Right hindlimb (tissue), 1 donor: Measurements from ENCODE around the gene SPRR2F.

ENCODE experiments used
- DNase-seq: peaks from one replicate; pipeline ENCODE4 v3.0.0-alpha.2; 2018

SPRR2F gene

DNA sequence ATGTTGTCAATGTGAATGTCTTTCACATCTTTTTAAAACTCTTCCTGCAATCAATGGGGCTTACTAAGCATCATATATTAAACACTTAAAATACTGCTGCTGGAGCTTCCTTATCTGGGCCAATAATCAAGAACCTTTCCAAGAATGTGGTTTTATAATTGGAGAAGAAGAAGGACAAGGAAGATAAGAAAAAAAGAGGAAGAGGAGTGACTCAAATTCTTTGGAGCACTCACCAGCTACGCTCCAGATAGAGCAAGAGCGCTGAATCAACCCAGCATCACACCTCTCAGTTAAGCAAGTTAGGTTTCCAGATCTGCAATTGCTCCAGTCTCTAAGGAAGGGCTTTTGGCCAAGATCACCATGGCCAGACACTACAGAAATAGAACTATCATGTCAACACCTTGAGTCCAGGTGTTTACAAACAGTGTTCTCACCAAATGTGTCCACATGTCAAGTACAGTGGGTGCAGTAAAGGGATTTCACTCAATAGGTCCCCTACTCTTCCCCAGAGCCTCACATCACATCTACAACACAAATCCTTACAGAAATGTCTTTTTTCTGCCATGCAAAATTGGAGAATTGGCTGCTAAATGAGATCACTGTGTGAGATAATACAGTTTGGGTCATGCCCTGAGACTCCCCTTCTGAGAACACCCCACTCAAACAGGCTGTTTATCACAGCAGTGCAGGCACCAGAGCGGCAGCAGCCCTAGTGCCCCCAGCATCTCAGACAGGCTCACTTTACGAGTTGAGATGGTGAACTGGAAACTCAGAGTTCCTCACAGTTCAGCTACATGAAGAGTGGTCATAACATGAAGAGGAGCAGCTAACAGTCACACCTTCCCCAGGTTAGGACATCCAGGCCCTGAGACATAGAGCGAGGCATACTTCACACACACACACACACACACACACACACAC is 40.2 kb downstream of the SPRR2F start:
- DNase-seq = no peak

DNA sequence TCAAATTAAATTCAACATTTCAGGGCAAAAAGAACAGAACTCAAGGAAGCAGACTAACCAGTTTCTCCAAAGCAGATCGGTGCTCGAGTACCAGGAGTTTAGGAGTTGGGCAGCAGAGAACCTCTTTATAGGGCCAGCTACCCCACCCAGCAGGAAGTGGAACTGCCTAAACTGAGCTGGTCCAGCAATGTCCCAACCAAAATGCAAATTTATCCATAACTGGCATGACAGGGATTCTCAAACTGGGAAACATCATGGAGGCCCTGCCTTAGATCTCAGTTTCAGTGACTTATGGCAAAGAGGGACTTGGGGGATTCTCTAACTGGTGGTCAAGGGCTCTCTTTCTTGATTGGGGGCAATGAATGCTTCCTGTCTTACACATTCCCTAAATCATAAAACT is 41.8 kb downstream of the SPRR2F start, which contains the start of gene SPRR2B:
Gene SPRR2B, minus strand, starts transcription at position 101 of the 400 bp plus-strand sequence. CDS start 772 bp downstream, outside the sequence.
- no peak for DNase-seq

DNA sequence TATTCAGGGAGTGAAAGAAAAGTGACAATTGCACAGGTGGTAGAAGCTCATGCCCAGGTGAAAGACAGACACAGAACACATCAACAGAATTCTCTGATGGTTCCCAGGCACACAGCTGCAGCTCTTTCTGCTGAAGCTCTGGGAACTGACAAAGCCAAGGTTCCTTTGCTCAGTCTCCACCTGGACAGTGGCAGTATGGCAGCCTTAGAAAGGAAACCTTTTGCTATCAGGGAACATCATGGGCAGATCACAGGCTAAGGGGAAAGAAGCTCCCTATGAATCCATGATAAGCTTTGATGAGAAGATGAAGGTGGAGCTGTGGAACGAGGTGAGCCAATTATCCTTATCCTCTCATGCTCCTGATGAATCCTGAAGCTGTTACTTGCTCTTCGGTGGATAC is 43.1 kb downstream of the SPRR2F start:
- no peak for DNase-seq
